Measurements from ENCODE around the gene CLDN9.
"Not testable (repeated sequence)": the region's sequence is repeated elsewhere in the genome, so short reads cannot be mapped to it uniquely, and the experiment has no call there.

CLDN9 gene

DNA sequence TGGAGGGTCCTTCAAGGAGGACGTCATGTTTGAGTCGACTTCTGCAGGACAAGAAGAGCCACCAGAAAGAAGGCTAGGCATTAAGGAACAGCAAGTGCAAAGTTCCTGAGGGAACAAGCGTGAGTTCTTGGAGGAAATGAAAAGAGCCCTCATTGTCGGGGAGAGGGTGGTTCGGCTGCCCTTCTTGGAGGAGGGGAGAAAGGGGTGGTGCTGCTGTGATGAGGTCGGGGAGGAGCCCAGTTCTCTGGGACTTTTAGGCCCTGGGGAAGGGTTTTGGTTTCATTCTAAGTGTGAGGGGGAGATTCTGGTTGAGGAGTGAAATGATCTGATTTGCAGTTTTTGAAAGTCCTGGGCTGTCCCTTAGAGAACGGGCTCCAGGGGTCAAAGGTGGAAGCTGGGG is 19.9 kb downstream of the CLDN9 start:
- no peak for DNase-seq (ENCODE audit: low spot score)

DNA sequence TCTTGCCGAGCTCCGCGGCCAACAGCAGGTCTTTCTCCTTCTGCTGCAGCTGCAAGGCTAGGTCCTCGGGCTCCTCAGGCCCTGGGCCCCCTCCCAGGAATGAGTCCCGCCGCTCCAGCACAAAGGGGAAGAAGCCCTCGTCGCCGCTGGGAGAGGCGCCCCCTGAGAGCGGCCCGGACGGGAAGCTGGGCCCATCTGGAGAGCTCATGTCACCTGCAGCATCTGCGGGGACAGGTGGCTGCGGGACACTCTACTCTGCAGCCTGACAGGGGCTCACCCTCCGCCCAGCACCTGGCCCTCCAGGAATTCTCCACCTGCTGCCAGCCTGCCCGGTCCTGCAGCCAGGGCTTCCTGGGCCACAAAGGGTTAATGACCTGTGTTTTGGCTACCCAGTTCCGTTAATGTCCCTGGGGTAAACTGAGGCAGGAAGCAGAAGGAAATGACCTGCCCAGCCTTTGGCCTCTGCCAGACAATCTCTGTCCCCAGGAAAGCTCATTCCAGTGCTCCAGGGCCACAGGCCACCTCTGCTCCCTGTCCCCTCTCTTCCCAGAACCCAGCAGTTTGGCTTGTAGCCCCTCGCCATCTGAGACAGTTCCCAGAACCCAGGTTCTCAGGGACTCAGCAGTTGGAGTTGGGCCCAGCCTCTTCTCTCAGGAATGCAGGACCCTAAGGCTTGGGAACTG is 22.7 kb downstream of the CLDN9 start:
- no peak for DNase-seq (ENCODE audit: low spot score)

DNA sequence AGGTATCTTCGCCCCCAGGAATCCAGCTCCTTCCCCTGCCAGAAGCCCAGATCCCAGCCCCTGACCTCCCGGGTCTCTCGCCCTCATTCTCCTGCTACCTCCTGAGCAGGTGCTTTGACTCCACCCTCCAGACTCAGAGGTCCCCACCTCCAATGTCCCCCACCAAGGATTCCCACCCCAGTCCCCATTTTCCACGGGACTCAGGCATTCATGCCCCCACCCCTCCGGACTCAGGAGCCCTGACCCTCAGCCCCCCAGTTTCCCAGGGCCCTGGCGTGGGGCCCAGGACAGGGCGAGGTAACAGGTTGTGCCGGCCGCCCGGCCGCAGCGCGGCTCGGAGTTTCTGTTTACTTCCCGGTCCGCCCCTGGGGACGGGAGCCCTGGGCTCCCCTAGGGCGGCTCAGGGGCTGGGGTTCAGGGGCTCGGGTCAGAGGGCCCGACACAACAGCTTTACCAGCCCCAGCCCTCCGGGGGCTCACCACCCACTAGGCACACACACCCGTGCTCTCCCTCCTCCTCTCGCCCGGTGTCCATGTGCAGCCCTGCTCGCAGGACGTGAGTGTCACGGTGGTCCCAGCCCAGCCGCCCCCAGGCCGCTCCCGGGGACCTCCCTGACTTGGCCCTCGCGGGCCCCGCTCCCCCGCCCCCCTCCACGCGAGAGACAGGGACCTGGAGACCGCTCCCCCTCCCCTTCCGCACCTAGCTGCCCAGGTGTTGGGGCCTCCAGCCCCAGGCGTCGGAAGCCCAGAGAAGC is 23.4 kb downstream of the CLDN9 start:
- no peak for DNase-seq (ENCODE audit: low spot score)

DNA sequence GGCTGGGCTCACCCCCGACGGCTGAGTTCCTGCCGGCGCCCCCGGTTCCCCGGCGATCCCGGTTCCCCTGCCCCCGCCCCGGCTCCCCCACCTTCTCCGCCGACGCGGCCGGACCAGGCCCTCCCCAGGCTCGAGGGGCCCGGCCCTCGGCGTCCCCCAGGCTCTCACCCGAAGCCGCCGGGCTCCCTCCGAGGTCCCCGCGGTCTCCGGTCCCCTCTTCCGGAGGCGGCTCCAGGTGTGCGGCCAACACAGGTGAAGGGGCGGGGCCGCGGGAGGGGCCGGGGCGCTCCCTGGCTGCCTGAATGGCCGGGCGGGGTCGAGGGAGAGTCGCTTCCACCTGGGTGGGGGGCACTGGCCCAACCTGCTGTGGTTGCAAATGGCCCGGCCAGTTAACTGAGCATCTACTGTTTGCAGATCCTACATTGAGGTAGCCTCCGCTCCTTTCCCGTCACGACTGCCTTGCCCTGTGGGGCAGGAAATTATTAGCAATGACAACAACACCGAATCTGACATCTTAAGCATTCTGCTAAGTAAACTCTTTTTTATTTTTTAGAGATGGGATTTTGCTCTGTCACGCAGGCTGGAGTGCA is 24.1 kb downstream of the CLDN9 start, which contains the start of gene BICDL2:
Gene BICDL2, minus strand, starts transcription at position 219 of the 590 bp plus-strand sequence. CDS start 1,448 bp downstream, outside the sequence.
- DNase-seq (ENCODE audit: low spot score): no peak

DNA sequence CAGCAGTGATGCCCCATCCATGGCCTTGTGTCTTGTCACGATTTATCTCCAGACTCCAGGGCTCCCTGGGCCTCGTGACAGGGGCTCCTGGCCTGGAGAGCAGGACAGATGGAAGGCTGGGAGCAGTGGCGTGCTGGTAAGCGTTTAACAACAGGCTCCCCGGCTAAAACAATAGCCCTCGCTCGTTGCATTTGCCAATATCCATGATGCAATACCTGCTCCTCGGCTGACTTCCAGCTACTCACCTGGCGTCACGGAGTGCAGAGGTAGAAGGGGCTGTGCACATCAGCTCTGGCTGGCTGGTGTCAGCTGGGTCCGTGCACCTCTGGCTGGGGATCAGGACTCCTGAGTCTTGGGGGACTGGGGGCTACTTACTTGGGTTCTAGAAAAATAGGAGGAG is 25.5 kb downstream of the CLDN9 start:
- no peak for DNase-seq (ENCODE audit: low spot score)

DNA sequence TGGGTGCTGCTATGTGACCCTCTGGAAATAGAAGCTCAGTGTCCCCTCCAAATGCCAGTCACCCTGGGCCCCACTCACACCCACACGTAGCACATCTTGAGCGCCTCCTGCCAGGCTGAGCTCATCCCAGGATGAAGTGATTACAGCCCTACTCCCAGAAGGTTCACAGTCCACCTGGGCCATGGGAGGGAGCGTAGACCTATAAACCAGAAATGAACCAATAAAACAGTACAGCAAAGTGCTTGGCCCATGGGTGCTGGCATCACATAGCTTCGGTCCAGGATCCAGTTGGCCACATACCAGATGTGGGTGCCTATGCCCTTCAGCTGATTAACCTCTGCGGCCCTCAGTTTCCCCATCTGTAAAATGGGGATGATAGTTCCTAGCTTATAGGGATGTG is 26.2 kb downstream of the CLDN9 start:
- no peak for DNase-seq (ENCODE audit: low spot score)

DNA sequence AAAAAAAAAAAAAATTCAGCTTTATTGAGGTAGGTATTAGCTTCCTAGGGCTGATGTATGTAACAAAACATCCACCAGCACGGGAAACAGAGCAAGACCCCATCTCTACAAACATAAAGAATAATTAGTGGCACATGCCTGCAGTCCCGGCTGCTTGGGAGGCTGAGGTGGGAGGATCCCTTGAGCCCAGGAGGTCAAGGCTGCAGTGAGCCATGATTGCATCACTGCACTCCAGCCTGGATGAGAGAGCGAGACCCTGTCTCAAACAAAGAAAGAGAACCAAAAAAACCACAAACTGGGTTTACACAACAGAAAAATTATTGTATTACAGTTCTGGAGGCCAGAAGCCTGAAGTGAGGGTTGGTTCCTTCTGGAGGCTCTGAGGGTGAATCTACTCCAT is 29.7 kb downstream of the CLDN9 start:
- no peak for DNase-seq (ENCODE audit: low spot score)

DNA sequence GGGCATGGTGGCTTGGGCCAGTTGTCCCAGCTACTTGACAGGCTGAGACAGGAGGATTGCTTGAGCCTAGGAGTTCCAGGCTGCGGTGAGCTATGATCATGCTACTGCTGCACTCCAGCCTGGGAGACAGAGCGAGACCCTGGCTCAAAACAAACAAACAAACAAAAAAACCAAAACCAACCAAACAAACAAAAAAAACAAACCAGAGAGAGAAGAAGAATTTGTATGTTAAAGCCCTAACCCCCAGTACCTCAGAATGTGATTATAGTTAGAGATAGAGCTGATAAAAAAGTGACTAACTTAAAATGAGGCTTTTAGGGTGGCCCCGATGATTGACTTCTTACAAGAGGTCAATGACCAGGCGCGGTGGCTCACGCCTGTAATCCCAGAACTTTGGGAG is 32.0 kb downstream of the CLDN9 start:
- no peak for DNase-seq (ENCODE audit: low spot score)

DNA sequence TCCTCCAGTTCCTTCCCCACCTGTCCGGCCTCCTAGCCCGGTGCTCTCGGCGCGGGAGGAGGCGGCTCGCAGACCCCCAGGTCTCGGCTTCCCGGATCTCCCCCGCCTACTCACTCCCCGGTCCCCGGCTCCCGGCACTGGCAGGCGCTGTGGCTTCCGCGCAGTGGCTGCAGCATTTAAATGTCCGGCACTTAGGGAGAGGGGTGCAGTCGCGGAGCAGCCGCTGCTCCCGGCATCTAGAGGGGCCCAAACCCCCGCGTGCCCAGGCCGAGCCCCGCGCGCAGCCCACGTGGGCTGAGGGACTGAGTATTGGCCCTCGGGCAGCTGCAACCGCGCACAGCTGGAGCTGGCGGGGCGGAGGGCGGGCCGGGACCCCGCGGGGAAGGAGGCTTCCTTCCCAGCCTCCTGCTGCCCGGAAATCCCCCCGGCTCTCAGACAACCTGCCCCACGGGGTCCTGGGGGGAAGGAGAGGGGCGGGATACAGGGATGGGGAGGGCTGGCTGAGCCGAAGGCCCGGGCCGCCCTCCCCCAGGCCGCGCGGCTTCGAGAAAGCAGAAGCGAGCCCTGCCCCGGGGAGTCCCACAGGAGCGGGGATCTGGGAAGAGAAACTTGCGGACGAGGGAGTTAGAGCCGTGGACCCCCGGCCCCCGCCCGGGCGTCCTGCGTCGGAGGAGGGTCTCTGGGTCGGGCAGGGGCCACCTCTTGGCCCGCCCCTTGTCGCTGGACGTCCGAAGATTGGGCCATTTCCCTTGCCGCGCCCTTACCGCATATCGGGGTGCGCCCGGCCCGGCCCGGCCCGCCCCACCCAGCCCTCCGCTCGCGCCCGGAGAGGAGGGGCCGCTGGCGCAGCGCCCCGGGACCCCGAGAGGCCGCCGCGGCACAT is 33.3 kb downstream of the CLDN9 start, which contains the start of gene MMP25:
Gene MMP25, plus strand, starts transcription at position 804 of the 883 bp plus-strand sequence. CDS start 357 bp downstream, outside the sequence.
- DNase-seq (ENCODE audit: low spot score): no peak

DNA sequence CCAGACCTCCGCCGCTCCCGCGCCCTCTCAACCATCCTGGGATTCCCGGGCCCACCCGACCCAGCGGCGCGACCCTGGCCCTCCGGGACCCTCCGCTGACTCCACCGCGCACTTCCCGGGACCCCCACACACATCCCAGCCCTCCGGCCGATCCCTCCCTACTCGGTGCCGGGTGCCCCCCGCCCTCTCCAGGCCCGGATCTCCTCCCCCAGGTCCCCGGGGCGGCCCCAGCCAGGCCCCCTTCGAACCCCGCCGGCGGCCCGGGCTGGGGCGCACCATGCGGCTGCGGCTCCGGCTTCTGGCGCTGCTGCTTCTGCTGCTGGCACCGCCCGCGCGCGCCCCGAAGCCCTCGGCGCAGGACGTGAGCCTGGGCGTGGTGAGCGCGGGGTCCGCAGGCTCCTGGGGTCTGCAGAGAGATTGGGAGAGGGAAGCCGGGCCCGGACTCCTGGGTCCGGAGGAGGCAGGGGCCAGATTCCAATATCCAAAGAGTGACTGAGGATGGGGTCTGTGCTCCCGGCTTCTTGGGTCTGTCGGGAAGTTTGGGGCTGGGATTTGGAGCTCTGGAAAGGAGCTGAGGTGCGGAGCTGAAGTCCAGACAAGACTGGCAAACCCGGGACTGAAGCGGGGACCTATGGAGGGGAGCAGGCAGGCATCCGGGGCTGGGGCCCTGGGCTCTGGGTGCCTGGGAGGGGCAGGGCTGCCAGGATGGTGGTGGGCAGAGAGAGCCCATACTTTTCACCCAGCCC is 34.1 kb downstream of the CLDN9 start:
- no peak for DNase-seq (ENCODE audit: low spot score)

DNA sequence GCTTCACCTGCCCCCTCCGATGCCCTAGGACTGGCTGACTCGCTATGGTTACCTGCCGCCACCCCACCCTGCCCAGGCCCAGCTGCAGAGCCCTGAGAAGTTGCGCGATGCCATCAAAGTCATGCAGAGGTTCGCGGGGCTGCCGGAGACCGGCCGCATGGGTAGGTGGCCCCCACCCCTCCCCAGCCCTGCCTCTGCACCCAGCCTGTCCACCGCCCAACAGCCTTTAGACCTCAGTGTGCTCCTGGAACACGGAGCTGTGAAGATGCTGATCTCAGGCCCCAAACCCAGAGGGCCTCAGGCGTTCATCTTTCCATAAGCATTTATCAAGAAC is 34.6 kb downstream of the CLDN9 start:
- DNase-seq (ENCODE audit: low spot score): no peak

DNA sequence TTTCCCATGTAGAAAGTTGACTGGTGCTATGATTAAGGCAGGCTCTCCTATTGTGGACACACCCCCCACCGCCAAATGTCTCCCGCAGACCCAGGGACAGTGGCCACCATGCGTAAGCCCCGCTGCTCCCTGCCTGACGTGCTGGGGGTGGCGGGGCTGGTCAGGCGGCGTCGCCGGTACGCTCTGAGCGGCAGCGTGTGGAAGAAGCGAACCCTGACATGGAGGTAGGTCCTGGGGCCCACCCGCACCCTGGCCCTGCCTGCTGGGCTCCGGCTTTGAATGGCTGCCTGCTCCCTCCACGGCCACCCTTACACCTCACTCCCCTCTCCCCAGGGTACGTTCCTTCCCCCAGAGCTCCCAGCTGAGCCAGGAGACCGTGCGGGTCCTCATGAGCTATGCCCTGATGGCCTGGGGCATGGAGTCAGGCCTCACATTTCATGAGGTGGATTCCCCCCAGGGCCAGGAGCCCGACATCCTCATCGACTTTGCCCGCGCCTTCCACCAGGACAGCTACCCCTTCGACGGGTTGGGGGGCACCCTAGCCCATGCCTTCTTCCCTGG is 37.3 kb downstream of the CLDN9 start:
- DNase-seq (ENCODE audit: low spot score): no peak

DNA sequence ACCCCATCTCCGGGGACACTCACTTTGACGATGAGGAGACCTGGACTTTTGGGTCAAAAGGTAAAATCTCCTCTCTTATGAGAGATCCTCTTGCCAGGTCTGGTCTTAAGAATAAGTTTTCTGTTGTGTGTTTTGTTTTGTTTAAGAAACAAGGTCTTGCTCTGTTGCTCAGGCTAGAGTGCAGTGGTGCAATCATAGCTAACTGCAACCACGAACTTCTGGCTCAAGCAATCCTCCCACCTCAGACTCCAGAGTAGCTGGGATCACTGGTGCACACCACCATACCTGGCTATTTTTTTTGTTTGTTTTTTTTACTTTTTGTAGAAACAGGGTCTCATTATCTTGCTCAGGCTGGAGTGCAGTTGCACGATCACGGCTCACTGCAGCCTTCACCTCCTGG is 37.8 kb downstream of the CLDN9 start:
- DNase-seq (ENCODE audit: low spot score): no peak

DNA sequence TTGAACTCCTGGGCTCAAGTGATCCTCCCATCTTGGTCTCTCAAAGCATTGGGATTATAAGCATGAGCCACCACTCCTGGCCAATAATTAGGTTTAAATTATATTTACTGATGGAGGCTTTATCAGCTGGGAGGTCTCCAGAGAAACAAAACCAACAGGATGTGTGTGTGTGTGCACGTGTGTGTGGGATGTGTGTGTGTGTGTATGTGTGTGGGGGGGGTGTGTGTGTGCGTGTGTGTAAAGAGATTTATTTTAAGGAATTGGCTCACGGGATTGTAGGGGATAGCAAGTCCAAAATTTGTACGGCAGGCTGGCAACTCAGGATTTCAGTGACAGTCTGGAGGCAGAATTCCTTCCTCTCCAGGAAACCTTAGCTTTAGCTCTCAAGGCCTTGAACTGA is 38.3 kb downstream of the CLDN9 start:
- no peak for DNase-seq (ENCODE audit: low spot score)

DNA sequence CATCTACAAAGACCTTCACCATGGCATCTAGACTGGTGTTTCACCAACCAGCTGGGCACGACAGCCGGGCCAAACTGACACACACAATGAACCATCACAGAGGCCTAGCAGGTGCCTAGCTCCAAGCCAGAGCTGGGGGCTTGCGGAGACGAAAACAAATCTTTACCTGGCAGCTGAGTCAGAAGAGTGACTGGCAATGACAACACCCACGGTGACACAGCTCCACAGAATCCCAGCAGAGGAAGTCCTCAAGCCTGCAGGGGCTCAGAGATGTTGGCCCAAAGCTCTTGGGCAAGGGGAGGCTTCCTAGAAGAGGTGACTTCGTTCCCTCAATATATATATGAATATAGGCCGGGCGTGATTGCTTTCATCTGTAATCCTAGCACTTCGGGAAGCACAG is 38.8 kb downstream of the CLDN9 start:
- no peak for DNase-seq (ENCODE audit: low spot score)

DNA sequence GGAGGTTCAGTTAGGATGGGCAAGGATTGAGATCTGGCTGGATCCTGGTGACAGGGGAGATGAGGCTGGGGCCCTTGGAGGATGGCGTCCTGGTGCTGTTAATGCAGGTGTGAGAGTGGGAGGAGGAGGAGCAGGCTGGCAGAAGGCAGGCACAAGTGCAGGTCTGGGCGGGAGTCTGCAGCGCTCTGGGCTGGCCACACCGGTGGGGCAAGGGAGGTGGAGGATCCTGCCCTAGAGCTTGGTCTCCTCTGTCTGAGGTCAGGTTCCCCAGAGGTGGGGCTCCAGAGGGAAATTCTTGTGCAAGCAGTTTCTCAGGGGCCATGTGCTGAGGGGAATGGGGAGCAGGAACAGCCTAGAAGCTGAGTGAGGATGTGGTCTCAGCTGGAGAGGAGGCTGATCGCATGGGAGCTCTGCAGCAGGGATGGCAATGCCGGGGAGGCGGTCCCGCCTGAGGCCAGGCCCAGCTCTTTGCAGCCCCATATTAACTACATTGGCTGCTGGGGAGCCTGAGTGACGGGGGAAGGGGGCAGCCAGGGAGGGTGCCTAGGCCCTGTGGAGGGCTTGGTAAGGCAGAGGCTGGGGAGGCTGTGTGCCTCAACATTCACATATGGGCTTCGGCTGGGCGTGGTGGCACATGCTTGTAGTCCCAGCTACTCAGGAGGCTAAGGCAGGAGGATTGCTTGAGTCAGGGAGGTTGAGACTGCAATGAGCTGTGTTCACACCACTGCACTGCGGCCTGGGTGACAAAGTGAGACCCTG is 40.0 kb downstream of the CLDN9 start:
- DNase-seq (ENCODE audit: low spot score): not testable (repeated sequence)

DNA sequence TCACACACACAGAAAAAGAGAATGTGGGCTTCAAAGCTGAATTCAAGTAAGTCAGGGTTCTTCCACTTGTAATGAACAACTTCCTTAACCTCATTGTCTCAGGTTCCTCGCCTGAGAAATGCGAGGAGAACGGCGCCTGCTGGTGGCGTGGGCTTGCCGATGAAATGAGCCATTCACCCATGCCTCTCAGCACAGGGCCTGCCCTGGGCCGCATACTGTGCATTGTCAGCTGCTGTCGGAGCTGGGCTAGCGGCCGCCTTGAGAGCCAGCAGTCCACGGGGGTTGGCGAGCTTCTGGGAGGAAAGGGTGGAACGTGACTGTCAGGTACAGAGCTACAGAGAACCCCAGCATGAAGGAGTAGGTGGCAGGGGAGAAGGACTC is 40.6 kb downstream of the CLDN9 start:
- DNase-seq (ENCODE audit: low spot score): not testable (repeated sequence)

DNA sequence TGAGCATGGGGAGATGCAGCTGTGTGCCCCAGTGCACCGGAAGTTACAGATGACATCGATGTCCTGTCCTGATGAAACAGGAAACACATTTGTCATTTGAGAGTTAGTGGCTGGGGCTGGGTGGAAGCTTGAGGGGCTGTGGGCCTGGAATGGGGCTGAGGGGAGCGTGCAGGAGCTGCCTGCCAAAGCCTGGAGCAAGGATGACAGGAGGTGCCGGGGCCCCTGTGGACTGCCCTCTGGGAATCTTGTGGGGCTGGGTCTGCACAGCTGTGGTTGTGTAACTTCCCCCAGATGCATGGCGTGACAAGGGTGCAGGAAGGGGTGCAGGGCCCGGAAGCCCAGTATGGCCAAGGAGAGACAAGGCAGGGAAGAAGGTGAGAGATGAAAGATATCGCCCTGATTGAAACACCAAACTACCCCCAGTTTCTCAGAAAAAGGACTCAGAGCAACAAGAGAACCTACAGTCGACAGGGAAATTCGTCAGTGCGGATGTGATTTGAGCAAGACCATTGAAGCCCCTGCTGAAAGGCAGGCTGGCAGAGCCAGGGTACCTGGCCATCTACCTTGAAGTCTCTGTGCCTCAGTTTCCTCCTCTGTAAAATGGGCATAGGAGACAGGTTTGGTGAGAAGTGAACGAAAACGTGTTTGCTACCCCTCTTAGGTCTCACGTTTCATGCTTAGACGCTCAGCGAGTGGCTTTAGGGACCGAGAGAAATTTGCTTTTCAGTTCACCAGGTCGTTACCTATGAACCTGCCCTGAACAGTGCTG is 42.4 kb downstream of the CLDN9 start:
- no peak for DNase-seq (ENCODE audit: low spot score)

DNA sequence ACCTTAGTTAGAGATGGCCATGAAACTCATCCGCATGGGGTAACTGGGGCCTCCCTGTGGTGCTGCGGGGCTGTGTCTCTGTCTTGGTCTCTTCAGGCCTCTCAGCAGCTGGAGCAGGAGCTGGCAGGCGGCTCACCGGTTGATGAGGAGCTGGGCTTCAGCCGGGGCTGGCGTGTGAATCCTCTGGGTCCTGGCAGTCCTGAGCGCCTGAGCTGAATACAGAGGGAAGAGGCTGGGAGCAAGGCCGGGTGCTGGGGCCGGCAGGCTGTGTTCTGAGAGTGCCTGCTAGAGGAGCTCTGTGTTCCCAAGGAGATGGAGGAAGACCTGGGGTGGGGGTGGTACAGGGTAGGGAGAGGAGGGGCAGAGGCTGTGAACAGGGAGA is 43.0 kb downstream of the CLDN9 start:
- not testable (repeated sequence) for DNase-seq (ENCODE audit: low spot score)
